ENCODE results near the gene LCE4A. TPM values are rescaled to one million over a fixed set of nuclear protein-coding genes. Genes with fewer than 3 reads are reported as not detected.

The LCE4A gene
- not detected in 2 replicates for total RNA-seq

GRCh38 chr1:152707860-152708259 is at the start of gene LCE4A:
Gene LCE4A (plus strand): TSS chr1:152708160. CDS start chr1:152709076, 916 bp downstream.

DNA sequence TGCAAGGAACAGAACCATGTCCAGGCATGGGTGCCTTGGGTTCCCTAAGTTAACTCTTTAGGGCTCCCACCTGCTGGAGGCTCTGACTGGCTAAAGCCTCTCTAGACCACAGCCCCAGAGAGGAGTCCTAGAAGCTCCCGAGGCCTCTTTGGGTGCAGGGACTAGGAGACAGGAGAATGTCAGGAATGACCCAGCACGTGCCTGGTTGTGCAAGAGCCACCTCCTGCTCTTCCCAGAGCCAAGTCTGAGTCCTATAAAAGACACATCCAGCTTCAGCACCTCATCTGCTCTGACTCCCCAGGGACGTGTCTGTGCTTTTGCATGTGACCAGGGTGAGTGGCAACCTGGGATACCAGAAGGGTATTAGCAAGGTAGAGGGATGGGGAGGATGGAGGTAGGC is 44.9 kb upstream of the LCE4A start, which contains the start of gene LCE2D:
LCE2D (plus strand) TSS at position 283 of the 400 bp plus-strand sequence. CDS start 726 bp downstream, outside the sequence.

GRCh38 chr1:152674983-152675382 is 33.0 kb upstream of the LCE4A start, which contains the start of gene LCE2C:
Gene LCE2C (plus strand): TSS chr1:152675279. CDS start chr1:152676016, 737 bp downstream.

DNA sequence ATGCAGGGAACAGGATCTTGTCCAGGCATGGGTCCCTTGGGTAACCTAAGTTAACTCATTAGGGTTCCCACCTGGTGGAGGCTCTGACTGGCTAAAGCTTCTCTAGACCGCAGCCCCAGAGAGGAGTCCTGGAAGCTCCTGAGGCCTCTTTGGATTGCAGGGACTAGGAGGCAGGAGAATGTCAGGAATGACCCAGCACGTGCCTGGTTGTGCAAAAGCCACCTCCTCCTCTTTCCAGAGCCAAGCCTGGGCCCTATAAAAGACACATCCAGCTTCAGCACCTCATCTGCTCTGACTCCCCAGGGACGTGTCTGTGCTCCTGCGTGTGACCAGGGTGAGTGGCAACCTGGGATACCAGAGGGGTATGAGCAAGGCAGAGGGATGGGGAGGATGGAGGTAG is 22.1 kb upstream of the LCE4A start, which contains the start of gene LCE2B:
LCE2B (plus strand) TSS at position 301 of the 400 bp plus-strand sequence. CDS start 721 bp downstream, outside the sequence.

DNA sequence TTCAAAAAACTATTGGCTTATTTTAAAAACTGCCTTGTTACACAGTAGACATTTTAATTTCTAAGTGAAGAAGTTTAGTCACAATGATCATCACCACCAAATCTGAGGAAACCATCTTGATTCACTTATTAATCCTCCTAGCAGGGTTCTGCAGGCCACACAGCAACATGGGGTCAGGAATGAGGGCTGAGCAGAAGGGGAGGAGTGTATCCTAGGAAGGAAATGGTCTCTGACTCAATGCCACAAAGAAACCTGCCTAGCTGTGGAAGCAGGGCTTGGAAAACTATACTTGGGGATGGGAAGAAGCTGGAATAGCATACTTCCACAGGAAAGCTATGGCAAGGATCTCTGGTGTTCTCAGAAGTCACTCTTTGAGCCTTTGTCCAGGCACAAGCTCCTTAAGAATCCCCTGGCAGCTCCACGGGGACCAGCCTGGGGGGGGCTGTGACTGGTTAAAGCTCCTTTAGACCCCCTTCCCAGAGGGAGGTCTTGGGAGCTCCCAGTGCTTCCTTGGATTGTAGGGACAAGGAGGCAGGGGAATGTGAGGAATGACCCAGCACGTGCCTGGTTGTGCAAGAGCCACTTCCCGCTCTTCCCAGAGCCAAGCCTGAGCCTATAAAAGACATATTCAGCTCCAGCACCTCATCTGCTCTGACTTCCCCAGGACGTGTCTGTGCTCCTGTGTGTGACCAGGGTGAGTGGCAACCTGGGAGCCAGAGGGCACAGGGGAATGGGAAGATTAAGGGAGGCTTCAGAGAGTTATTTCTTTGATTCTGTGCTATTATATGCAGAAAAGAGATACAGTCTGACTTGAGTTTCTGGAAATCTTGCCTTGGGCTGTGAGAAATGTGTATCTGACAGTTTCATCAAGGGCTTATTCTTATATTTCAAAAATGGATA is 10.0 kb upstream of the LCE4A start, which contains the start of gene LCE2A:
LCE2A (plus strand) TSS at position 645 of the 900 bp plus-strand sequence. CDS start 557 bp downstream, outside the sequence.

DNA sequence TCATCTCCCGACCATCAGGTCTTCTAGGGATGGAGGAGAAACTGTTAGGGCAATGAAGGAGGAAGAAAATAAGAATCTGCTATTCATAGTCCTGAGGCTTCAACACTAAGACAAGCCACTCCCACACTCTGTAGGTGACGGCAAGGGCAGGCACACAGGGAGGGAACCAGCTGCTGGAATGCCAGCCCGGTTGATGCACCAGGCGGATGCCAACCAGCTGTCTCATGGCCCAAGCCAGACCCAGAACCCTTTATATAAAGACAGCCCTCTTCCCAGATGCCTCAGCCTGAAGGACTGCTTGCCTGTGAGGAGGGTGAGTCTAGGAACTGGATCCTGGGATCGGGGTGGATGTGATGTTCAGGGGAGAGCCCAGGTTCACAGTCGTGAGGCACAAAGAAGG is 49.8 kb downstream of the LCE4A start, which contains the start of gene KPRP:
KPRP (plus strand) TSS at position 279 of the 400 bp plus-strand sequence. CDS start 1,564 bp downstream, outside the sequence.

Other genes starting within 250 kb of the LCE4A start
- not detected in 2 replicates for gene LCE5A, start 197.4 kb upstream of the LCE4A start, total RNA-seq
- gene CRCT1, start 193.7 kb upstream of the LCE4A start, total RNA-seq = 9.1 and 12.0 TPM in 2 replicates
- 0.23 and 0.63 TPM in 2 replicates for gene LCE3E, start 141.4 kb upstream of the LCE4A start, total RNA-seq
- 0.60 TPM in 1 of 2 replicates, not detected in the other for gene LCE3D, start 127.6 kb upstream of the LCE4A start, total RNA-seq
- not detected in 2 replicates for gene LCE3C, start 107.9 kb upstream of the LCE4A start, total RNA-seq
- gene LCE3B, start 94.3 kb upstream of the LCE4A start, total RNA-seq = not detected in 2 replicates
- gene LCE3A, start 85.1 kb upstream of the LCE4A start, total RNA-seq = not detected in 2 replicates
- gene LCE2D, start 44.8 kb upstream of the LCE4A start, total RNA-seq = not detected in 2 replicates
- not detected in 2 replicates for gene LCE2C, start 32.9 kb upstream of the LCE4A start, total RNA-seq
- not detected in 2 replicates for gene LCE2B, start 22.0 kb upstream of the LCE4A start, total RNA-seq
- not detected in 2 replicates for gene LCE2A, start 9.8 kb upstream of the LCE4A start, total RNA-seq
- not detected in 2 replicates for gene KPRP, start 49.9 kb downstream of the LCE4A start, total RNA-seq
- not detected in 2 replicates for gene LCE1F, start 67.0 kb downstream of the LCE4A start, total RNA-seq
- gene LCE1E, start 78.1 kb downstream of the LCE4A start, total RNA-seq = 0.37 TPM in 1 of 2 replicates, not detected in the other
- not detected in 2 replicates for gene LCE1D, start 88.6 kb downstream of the LCE4A start, total RNA-seq
- gene LCE1C, start 98.5 kb downstream of the LCE4A start, total RNA-seq = not detected in 2 replicates
- gene LCE1B, start 103.8 kb downstream of the LCE4A start, total RNA-seq = not detected in 2 replicates
- not detected in 2 replicates for gene LCE1A, start 119.3 kb downstream of the LCE4A start, total RNA-seq
- not detected in 2 replicates for gene LCE6A, start 134.7 kb downstream of the LCE4A start, total RNA-seq
- gene LCE7A, start 151.8 kb downstream of the LCE4A start, total RNA-seq = not detected in 2 replicates
- gene SMCP, start 170.2 kb downstream of the LCE4A start, total RNA-seq = not detected in 2 replicates
- gene IVL, start 200.4 kb downstream of the LCE4A start, total RNA-seq = 46.3 and 60.1 TPM in 2 replicates
- 0.71 TPM in 1 of 2 replicates, not detected in the other for gene SPRR5, start 239.0 kb downstream of the LCE4A start, total RNA-seq

All from airway epithelial cell (primary cell).